Liver (tissue), 3 donors: ENCODE measurements around the gene WWC1.

Source experiments
- GABPA ChIP-seq, 2 donors: IDR thresholded peaks in 1 of 2; conservative IDR thresholded peaks in 1 of 2; 2 replicates each; pipeline ENCODE4 v1.6.1; 2016; ENCODE audit warnings: antibody characterized with exemption in 2 of 2, mild to moderate bottlenecking in 1 of 2, moderate library complexity in 1 of 2
- TF ChIP-seq, protein P1 (sequence below): fragments of 150-350 bp; IDR thresholded peaks from 2 replicates; pipeline ENCODE4 v1.5.1; 2017; ENCODE audit warnings: improper control_type of control experiment, low read depth, low read length; ENCODE audit not compliant: missing input control
- TF ChIP-seq, protein P2 (sequence below): IDR thresholded peaks from 2 replicates; pipeline ENCODE4 v1.6.1; 2016; ENCODE audit warnings: antibody characterized with exemption
- donor health status: healthy.
- donor health status: healthy.

DNA sequence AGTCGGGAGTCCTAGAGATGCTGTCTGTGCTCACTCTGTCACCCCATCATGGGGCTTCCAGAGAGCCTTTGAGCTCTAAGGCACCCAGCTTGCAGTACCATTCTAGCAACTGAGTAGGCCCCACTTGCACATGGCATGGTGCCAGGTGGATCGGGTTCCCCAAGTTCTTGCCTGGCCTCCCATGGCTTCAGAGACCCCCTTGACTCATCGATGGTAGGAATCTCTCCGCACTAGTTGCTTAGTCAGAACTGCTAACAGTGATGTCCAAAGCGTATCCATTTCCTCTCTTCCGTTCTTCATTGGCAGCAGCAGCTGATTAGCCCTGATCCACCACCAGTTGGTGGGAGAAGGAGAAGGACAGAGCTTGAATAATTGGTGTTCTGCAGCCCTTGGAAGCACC is 124.5 kb downstream of the WWC1 start:
- TF ChIP-seq, protein P1, sequence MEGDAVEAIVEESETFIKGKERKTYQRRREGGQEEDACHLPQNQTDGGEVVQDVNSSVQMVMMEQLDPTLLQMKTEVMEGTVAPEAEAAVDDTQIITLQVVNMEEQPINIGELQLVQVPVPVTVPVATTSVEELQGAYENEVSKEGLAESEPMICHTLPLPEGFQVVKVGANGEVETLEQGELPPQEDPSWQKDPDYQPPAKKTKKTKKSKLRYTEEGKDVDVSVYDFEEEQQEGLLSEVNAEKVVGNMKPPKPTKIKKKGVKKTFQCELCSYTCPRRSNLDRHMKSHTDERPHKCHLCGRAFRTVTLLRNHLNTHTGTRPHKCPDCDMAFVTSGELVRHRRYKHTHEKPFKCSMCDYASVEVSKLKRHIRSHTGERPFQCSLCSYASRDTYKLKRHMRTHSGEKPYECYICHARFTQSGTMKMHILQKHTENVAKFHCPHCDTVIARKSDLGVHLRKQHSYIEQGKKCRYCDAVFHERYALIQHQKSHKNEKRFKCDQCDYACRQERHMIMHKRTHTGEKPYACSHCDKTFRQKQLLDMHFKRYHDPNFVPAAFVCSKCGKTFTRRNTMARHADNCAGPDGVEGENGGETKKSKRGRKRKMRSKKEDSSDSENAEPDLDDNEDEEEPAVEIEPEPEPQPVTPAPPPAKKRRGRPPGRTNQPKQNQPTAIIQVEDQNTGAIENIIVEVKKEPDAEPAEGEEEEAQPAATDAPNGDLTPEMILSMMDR, result no peak
- TF ChIP-seq, protein P2, sequence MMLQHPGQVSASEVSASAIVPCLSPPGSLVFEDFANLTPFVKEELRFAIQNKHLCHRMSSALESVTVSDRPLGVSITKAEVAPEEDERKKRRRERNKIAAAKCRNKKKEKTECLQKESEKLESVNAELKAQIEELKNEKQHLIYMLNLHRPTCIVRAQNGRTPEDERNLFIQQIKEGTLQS, result no peak
- no peak for TF ChIP-seq GABPA (IDR thresholded peaks at IDR 0.05 in 1 of 2, conservative IDR thresholded peaks at IDR 0.05 in 1 of 2)
